ENCODE data around the gene TNFRSF6B. TPM values are rescaled to one million over a fixed set of nuclear protein-coding genes. Genes with fewer than 3 reads are reported as not detected.

TNFRSF6B gene
- total RNA-seq, 1 donor from 2014 or later, result not detected

DNA sequence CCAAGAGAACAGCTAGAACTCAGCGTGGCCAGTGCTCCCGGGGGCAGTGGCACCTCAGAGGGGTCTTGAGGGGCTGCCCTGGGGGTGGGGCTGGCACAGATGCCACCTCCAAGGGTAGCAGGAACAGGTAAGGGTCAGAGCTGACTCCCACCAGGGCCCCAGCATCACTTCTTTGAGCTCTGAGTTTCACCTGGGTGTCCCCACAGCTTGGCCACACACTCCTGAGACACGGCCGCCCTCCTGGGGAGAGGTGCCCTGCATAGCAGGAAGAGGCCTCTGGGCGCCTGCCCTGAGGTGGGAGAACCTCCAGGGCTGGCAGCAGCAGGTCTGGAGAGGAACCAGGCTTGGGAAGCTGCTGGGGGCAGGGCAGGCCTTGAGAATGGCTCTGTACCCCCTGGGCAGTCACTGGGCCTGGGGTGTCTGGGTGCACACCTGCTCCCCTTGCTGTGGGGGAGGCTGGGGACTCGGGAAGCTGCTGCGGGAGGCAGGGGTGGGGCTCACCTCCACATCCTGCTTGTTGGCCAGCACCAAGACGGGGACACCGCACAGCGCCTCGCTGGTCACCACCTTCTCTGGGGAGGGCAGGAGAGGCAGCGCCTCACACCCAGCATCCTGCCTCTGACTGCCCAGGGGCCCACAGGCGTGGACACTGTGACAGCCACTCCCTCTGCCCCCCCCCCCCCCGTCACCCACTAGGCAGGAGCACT is 5.0 kb downstream of the TNFRSF6B start:
- Mint-ChIP-seq H3K4me3 (ENCODE audit: low read depth) (no peak overlapping the region), H3K9me3 (ENCODE audit: low read depth) (no peaks in the 10 kb centered on the region), H3K27me3 (no peaks in the 10 kb centered on the region), H3K27ac (no peak overlapping the region), H3K36me3 (ENCODE audit: insufficient read depth) (peaks cover 4% of the 10 kb centered on the region), H3K4me1 (ENCODE audit: low read depth) (peaks cover under 1% of the 10 kb centered on the region)
- TF ChIP-seq CTCF (IDR thresholded peaks at IDR 0.05; ENCODE audit: unreplicated experiment), result no peak
- DNase-seq (ENCODE audit: low spot score, unreplicated experiment), result no peak

DNA sequence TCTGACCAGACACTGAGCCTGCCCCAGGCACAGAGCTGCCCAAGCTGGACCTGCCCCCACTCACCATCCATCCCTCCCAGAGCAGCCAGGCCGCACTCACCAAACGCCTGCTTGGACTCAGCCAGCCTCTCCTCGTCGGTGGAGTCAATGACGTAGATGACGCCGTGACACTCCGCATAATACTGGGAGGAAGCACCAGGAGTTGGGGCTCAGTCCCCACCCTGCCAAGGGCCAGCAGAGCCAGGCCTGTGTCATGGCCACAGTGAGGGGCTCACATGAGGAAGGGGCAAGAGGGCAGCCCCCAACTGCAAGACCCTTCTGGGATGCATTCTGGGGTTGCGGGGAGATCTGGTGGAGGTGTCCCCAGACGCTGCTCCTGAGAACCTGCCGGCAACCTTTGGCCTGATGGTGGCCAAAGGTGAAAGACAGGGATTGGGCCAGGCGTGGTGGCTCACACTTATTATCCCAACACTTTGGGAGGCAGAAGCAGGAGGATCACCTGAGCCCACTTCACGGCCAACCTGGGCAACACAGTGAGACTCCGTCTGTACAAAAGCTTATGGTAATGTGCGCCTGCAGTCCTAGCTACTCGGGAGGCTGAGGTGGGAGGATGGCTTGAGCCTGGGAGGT is 5.7 kb downstream of the TNFRSF6B start:
- Mint-ChIP-seq H3K36me3 (ENCODE audit: insufficient read depth) (peaks cover 4% of the 10 kb centered on the region), H3K4me3 (ENCODE audit: low read depth) (no peak overlapping the region), H3K9me3 (ENCODE audit: low read depth) (no peaks in the 10 kb centered on the region), H3K27ac (no peak overlapping the region), H3K4me1 (ENCODE audit: low read depth) (peaks cover 5% of the 10 kb centered on the region), H3K27me3 (no peaks in the 10 kb centered on the region)
- no peak for TF ChIP-seq CTCF (IDR thresholded peaks at IDR 0.05; ENCODE audit: unreplicated experiment)
- no peak for DNase-seq (ENCODE audit: low spot score, unreplicated experiment)

GRCh38 chr20:63702751-63703470 is 6.5 kb downstream of the TNFRSF6B start:
- TF ChIP-seq CTCF (IDR thresholded peaks at IDR 0.05; ENCODE audit: unreplicated experiment), result no peak
- Mint-ChIP-seq H3K4me3 (ENCODE audit: low read depth) (no peak overlapping the region), H3K36me3 (ENCODE audit: insufficient read depth) (peaks cover 4% of the 10 kb centered on the region), H3K27me3 (no peaks in the 10 kb centered on the region), H3K9me3 (ENCODE audit: low read depth) (no peaks in the 10 kb centered on the region), H3K27ac (no peak overlapping the region), H3K4me1 (ENCODE audit: low read depth) (peaks cover 5% of the 10 kb centered on the region)
- DNase-seq (ENCODE audit: low spot score, unreplicated experiment), result no peak

DNA sequence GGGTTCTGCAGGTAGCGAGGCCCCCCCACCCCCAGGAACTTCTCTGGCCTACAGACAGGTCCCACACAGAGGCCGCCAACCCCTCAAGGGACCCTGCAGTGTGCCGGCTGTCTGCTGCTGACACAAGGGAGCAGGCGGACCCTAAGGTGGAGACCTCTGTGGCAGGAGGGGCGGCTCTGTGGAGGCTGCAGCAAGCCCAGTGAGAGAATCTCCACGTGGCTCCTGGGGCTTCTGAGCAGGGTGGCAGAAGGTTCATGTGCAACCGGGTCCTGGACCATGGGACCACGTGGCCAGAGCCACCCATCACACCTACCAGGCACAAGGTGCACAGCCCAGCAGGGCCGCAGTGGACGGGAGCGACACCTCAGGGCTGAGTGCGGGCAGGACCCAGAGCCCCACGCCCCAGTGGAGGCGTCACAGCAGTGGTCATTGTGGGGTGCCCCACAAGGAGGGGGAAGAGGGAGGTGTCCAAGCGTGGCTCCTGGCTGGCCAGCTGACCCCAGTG is 7.1 kb downstream of the TNFRSF6B start:
- H3K4me3 Mint-ChIP-seq (ENCODE audit: low read depth), result no peak overlapping the region
- H3K27me3 Mint-ChIP-seq, result no peaks in the 10 kb centered on the region
- peaks cover 6% of the 10 kb centered on the region for H3K4me1 Mint-ChIP-seq (ENCODE audit: low read depth)
- no peak for DNase-seq (ENCODE audit: low spot score, unreplicated experiment)
- TF ChIP-seq CTCF (IDR thresholded peaks at IDR 0.05; ENCODE audit: unreplicated experiment), result no peak
- peaks cover 5% of the 10 kb centered on the region for H3K36me3 Mint-ChIP-seq (ENCODE audit: insufficient read depth)
- no peak overlapping the region for H3K27ac Mint-ChIP-seq
- no peaks in the 10 kb centered on the region for H3K9me3 Mint-ChIP-seq (ENCODE audit: low read depth)

DNA sequence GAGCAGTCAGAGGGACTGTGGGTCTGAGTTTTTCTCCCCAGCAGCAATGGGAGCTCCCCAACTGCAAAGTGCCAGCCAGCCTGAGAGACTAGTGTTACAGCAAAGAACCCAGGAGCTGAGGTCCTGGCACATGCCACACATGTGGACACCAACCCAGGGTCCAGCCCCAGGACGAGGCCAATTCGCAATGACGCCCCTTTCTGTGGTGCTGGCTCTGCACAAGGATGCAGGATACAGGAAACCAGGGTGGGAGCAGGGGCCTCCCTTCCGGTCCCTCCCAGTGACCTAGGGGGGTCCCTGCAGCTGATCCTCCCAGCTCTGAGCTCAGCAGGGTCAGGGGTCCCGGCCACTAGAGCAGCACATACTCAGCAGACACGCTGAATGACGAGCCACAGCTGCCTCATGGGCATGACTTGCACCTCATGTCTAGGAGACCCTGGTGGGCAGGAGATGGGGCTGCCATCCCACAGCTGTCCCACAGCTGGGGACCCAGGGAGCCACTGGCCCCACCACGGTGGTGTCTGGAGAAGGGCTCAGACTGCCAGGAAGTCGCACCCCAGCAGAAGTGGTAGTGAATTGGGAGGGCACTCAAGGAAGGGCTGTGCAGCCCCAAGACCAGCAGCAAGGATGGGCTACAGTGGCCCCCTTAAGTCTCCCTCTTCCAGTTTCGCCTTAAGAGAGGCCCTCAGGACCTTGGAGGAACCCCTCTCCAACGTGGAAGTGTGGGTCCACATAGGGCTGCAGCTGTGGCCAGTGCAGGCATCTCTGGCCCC is 7.7 kb downstream of the TNFRSF6B start:
- H3K27ac Mint-ChIP-seq, result no peak overlapping the region
- H3K27me3 Mint-ChIP-seq, result no peaks in the 10 kb centered on the region
- peaks cover 8% of the 10 kb centered on the region for H3K36me3 Mint-ChIP-seq (ENCODE audit: insufficient read depth)
- H3K4me3 Mint-ChIP-seq (ENCODE audit: low read depth), result no peak overlapping the region
- no peak for TF ChIP-seq CTCF (IDR thresholded peaks at IDR 0.05; ENCODE audit: unreplicated experiment)
- peaks cover 9% of the 10 kb centered on the region for H3K4me1 Mint-ChIP-seq (ENCODE audit: low read depth)
- no peaks in the 10 kb centered on the region for H3K9me3 Mint-ChIP-seq (ENCODE audit: low read depth)
- DNase-seq (ENCODE audit: low spot score, unreplicated experiment), result no peak
